ACHN (cell line): Measurements from ENCODE around the gene SSTR4.

ENCODE experiments used
- DNase-seq: peaks from one replicate; pipeline ENCODE4 v3.0.0-alpha.2; 2015
- in situ Hi-C: cut with HindIII; loops from 2 replicates; pipeline ENCODE4 v1.10.0; 2017; ENCODE audit warnings: low sequenced_read_pairs, low pct_ligation_motif_present, low pct_unique_long_range_greater_than_20kb

The SSTR4 gene

DNA sequence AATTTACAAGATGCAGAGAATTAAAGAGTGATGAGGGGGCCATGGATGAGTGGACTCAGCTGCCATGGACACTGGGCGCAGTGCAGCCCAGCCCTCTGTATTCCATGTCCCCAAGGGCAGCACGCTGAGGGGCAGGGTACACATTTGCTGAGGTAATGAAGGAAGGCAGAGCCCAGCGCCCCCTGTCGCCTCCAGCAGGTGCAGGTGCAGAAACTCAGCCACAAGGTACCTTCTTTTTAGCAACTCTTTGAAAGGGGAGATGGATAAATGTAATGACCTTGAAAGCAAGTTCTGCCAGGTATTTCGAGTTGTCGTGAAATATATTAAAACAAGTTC, 43.9 kb downstream of the SSTR4 start:
- no peak for DNase-seq
- in situ Hi-C loops, result no loop called here

DNA sequence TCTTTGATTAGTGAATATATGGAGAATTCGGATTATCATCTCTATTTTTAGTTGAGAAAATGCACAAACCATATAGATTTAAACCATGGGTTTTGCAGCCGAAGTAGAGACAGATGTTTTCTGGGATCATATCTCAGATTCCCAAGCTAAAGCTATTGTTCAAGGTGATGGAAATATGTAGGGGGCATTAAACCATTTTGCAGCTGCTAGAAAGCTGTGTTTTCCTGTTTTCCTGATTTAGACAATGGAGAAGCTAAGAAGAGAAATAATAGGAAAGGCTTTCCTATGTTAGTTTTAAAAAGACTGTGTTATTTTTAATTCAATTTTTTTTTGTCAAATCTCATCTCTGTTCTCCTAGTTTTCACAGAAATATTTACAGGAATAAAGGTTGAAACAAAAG, 44.8 kb downstream of the SSTR4 start:
- in situ Hi-C loops, result no loop called here
- DNase-seq, result no peak

DNA sequence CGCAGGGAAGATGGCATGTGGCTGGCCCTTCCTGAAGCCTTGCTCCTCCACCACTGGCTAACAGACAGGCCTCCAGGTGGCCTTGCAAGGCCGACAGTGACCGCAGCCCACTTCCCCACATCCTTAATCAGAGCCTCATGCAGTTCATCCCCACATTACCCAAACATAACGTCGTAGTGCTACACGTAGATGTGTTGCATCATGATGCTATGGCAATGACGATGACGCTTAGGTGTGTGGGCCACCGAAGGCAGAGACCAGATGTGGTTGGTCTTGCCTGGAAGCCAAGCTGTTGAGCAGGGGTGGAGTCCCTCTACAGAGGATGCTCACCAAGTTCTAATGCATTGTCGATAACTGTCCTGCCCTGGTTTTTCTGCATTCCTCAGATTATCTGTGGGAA, 45.4 kb downstream of the SSTR4 start:
- in situ Hi-C loops, result no loop called here
- DNase-seq, result no peak

DNA sequence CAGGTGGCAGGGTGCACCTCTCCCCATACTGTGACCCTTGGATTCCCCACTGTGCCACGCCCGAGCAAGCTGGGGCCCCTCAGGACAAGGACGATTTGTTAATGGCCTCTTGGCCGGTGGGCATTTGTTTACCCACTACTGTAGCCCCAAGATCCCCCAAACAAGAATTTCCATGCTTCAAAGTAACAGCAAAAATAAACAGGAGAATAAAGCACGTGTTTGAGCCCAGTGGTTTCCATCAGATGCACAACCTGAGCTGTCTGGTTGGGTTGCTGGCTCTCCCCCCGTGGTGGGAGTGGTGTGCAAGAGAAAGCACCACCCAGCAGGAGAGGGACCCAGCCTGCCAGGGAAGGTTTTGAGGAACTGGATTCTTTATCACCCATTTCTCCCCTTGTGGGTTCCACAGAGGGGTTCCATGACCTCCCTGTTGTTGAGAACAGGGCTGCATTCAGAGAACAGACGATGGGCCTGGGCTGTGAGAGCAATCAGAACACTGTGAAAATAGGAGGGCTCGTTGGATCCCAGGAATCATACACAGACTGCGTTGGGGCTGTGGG, 46.2 kb downstream of the SSTR4 start:
- no peak for DNase-seq
- in situ Hi-C loops, result no loop called here

DNA sequence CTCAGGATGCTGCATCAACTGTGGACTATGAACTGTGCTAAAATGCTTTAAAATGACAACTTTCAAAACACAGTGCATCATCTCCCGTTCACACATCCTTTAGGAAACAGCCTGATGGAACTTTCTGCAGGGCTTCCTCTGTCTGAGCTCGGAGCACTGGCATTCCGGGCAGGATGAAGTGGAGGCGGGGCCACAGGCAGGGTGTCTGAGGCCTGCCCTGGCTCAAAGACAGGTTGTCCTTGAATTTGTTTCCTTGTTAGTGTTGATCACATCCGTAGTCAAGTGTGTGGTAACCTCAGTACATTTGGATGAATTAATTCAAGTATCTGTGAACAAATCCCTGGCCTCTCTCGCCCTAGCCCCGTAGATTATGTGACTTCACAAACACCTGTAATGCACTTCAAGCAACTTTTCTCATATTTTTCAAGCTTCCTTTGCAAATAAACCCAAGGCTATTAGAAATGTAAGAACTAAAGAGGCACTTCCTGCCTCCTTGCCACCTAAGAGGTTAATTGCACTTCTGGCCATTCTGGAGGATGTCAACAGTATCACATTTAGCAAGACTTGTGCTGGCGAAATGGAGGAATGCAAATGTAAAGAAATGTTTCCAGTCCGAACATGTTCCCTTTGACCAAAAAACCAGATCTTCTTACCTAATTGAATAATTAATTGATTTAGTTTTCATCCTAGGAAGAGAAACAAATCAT, 47.9 kb downstream of the SSTR4 start:
- in situ Hi-C loops, result no loop called here
- no peak for DNase-seq

DNA sequence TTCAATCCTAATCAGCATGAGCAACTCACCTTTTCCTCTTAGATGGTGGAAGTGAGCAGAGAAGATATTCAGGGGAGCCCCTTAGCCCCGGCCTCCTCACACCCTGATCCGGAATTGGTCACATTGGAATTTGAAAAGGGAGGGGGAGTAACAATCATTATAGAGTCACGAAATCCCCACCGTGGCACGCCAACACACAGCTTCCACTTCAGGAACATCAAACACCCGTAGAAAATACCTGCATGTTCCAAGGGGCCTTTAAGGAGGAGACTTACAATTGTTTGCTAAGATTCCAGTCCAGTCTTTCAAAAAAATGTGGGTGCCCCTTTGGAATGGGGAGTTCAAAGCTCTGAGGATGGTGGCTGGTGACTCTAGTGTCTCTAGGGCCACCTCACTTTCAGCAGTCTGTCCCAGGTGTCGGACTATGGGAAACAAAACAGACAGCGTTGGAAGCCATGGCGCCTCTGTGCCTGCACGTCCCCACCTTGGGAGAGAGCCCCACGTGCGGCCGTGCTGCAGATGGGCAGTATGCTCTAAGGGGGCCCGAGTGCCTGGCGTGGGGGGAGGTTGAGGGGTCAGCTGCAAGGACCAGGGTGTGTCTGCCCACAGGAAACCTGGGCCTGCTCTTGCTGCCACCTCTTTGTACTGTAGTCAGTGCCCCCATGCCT, 48.6 kb downstream of the SSTR4 start:
- DNase-seq, result no peak

DNA sequence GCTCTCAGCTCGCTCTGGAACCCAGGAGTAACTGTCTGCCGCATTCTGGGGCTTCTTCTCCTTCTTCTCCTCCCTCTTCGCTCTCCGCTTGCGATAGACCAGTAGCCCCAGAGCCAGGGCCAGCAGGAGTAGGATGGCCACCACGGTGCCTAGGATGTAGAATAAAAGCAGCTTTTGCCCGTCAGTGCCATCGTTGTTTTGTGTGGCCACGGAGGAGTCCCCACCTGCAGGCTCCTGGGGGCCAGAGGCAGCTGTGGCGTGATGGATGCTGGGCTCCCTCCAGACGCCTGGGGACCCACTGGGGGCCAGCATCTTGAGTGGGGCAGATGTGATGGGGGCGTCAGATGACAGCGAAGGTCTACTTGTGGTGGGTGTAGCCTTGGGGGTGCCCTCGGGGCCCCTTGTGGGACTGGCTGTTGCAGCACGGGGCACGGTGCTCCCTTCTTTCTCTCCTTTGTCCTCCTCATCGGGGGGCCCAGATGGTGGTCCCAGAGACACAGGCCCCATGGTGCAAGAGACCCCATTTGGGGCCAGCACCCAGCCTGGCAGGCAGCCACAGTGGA, 49.3 kb downstream of the SSTR4 start:
- DNase-seq, result no peak
- in situ Hi-C loops, result no loop called here

More for the DNA sequence above, 48.6 kb downstream of the SSTR4 start:
- in situ Hi-C loops, result no loop called here

DNA sequence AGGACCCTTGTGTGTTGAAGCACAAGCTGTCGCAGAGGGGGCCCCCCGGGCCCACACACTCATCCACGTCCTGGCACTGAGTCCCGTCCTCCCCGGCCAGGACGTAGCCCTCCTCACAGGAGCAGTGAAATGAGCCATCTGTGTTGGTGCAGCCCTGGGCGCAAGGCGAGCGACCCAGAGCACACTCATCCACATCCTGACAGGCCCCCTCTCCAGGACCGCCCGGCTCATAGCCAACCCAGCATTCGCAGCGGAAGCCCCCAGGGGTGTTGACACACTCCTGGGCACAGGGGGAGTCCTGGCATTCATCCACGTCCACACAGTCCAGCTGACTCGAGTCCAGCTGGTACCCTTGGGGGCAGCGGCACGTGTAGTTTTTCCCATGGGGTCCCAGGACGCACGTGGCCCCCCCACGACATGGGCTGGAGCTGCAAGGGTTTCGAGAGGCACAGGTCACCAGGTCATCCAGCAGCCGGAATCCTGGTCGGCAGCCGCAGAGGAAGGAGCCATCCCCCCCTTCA, 49.8 kb downstream of the SSTR4 start:
- in situ Hi-C loops, result no loop called here
- DNase-seq, result no peak

DNA sequence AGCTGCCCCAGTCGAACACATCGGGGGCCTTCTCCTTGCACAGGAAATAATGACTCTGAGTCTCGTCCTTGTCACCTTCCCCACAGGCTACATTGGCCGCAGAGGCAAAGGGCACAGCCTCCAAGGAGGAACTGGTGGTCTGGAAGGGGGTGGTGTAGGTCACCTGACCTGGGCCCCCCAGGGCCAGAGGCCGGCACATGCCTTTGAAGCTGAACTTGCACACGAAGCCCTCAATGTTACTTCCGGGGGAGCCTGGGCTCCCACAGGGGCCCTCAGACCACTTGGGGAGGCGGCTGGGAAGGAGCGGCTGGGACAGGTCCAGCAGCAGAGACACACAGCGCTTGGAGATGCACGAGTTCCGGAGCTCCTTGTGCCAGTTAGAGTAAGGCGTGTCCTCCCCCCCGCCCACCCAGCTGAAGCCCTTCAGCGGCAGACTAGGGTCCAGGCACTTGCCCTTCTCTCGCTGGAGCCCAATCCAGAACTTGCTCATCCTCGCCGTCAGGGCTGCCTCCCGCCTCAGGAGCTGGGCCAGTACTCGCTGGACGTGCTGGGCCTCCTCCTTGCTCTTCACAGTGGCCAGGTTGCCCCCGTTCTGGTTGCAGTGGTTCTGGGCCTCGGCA, 50.4 kb downstream of the SSTR4 start:
- in situ Hi-C loops, result no loop called here
- no peak for DNase-seq

DNA sequence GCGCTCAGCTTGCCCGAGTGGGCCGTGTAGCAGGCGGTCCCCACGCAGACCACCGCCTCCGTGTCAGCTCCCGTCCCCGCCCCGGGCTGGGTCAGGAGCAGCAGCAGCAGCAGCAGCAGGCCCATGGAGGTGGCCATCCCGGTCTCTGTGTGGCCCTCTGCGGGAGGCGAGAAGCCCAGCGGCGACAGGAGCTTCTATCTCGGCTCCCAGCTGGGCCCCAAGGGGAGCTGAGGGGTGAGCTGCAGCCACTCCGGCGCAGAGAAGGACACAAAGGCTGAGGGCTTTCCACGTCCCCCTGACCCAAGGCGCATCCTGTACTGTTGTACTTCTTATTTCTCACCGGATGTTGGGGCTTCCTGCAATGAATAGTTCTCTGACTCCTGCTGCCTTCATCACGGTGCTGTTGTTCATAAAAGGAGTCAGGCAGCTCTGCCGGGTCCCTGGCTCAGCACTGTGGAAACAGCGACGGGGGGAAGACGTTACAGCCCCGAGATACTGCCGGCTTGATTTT, 51.0 kb downstream of the SSTR4 start, which contains the start of gene CD93:
Gene CD93, minus strand, starts transcription at position 269 of the 511 bp plus-strand sequence. Its CDS starts 132 bp downstream, at position 137.
- in situ Hi-C loops, result no loop called here
- DNase-seq, result no peak

DNA sequence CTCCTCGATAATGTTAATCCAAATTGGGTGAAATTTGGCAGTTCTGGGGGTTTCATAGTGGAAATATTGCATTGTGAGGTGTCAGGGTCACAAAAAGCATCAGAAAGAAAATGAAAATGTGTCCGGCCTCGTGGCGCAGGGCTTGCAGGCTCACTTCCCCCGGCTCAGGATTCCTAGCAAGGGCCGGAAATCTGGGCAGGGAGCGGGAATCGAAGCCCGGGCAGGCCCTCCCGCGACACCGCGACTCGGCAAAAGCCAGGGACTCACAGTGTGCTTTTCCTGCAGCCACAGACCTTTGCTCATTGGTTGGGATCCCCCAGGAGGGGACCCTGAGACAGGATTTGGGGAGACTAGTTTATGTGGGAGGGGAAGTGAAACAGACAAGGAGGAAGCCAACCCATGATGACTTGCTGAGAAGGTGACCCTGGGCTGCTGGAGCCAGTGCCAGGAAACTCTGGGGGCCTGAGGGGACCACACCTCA, 51.9 kb downstream of the SSTR4 start:
- in situ Hi-C loops, result no loop called here

DNA sequence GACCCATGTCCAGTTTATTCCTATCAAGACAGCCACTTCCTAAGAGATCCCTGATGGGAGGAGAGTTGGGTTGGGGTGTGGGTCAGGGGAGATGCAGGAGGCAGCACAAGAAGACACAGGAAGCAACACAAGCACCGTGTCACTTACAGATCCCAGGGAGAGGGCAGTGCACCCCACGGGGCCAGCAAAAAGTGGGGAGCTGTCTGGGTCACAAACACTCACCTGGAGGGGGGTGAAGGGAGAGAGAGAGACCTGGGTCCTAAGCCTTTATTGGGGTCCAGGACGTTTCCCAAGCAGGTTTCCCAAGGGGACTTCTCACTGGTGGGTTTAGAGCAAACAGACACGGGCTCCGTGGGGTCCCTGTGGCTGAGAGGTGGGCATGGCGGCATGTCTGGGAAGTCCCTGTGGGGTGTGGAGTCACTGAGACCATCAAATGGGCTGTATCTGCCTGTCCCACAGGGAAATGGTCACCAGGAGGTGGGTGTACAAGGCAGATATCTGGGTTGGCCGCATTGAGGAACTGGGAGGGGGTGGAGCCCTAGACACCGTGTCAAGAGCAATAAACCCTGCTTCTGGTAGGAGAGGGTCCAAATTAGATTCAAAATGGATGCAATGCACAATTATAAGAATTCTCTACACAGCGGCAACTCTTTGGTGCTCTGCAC, 52.6 kb downstream of the SSTR4 start:
- in situ Hi-C loops, result no loop called here
- no peak for DNase-seq

More for the DNA sequence above, 51.9 kb downstream of the SSTR4 start:
- no peak for DNase-seq
